Osteoblast (primary cell): Measurements from ENCODE around the gene KRTAP5-5. TPM values are rescaled to one million over a fixed set of nuclear protein-coding genes. Genes with fewer than 3 reads are reported as not detected.
"Not testable (repeated sequence)": the region's sequence is repeated elsewhere in the genome, so short reads cannot be mapped to it uniquely, and the experiment has no call there.

Experiments
- DNase-seq: peaks from one replicate; pipeline ENCODE4 v3.0.0; 2011; ENCODE audit warnings: low spot score, mixed read lengths; ENCODE audit not compliant: insufficient read length; ENCODE audit errors: missing footprints
- H2AFZ ChIP-seq: 2 replicates; pipeline ENCODE4 v1.6.0; 2011; ENCODE audit warnings: mild to moderate bottlenecking, low read length
- H3K27ac ChIP-seq: 2 replicates; pipeline ENCODE4 v1.5.1; 2011; ENCODE audit warnings: mild to moderate bottlenecking, low read depth, low read length, moderate library complexity
- H3K27me3 ChIP-seq: 2 replicates; pipeline ENCODE4 v1.6.0; 2012; ENCODE audit warnings: mild to moderate bottlenecking, control low read depth, inconsistent platforms, low read length, moderate library complexity; ENCODE audit not compliant: insufficient read depth
- H3K36me3 ChIP-seq: 2 replicates; pipeline ENCODE4 v1.5.1; 2011; ENCODE audit warnings: mild to moderate bottlenecking, low read length, control low read depth, moderate library complexity; ENCODE audit not compliant: insufficient read depth
- H3K4me1 ChIP-seq: 2 replicates; pipeline ENCODE4 v1.5.1; 2011; ENCODE audit warnings: mild to moderate bottlenecking, low read length, control low read depth, moderate library complexity; ENCODE audit not compliant: insufficient read depth
- H3K4me2 ChIP-seq: 2 replicates; pipeline ENCODE4 v1.6.0; 2011; ENCODE audit warnings: mild to moderate bottlenecking, low read length; ENCODE audit not compliant: insufficient read depth
- H3K4me3 ChIP-seq: fragments of 200-600 bp; sonication (generic); 3 replicates; pipeline ENCODE4 v1.5.1; 2012; ENCODE audit warnings: mild to moderate bottlenecking, low read length, inconsistent platforms; ENCODE audit not compliant: insufficient read depth
- H3K79me2 ChIP-seq: 2 replicates; pipeline ENCODE4 v1.6.0; 2012; ENCODE audit warnings: mild to moderate bottlenecking, low read length, control low read depth, inconsistent platforms; ENCODE audit not compliant: insufficient read depth
- H3K9me3 ChIP-seq: 2 replicates; pipeline ENCODE4 v1.5.1; 2011; ENCODE audit warnings: low read depth, low read length, control low read depth
- H4K20me1 ChIP-seq: 2 replicates; pipeline ENCODE4 v1.6.0; 2012; ENCODE audit warnings: mild to moderate bottlenecking, low read length, control low read depth; ENCODE audit not compliant: insufficient read depth
- total RNA-seq: library from RNA; depleted of rRNA; stranded (reverse); fragments of >200 nt; gene quantifications from 2 replicates; pipeline ENCODE4 v1.2.3, GENCODE V29; 2012
- TF ChIP-seq, protein P1 (sequence below): IDR thresholded peaks from 2 replicates; pipeline ENCODE4 v1.5.1; 2011; ENCODE audit warnings: mild to moderate bottlenecking, low read depth, low read length, moderate library complexity; ENCODE audit errors: extremely low read depth

Gene KRTAP5-5
- total RNA-seq, 1 donor = not detected

DNA sequence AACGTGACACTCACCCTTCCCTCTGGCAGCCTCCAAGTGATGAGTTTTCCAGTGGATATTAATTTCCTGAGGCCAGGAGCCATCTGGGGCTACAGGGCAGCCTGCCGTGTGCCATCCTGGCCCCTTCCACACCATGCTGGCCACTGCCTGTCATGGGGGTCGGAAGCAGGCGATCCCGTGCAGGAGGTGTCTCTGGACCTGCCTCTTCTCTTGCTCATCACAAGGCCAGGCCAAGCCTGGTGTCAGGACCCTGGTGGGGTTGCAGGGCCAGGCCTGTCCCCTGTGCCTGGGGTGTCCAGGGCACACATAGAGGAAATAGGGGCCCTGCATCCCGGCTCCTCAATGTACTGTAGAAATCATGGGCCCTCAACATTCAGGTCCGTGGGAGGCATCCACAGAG, 24.9 kb upstream of the KRTAP5-5 start:
- TF ChIP-seq, protein P1, sequence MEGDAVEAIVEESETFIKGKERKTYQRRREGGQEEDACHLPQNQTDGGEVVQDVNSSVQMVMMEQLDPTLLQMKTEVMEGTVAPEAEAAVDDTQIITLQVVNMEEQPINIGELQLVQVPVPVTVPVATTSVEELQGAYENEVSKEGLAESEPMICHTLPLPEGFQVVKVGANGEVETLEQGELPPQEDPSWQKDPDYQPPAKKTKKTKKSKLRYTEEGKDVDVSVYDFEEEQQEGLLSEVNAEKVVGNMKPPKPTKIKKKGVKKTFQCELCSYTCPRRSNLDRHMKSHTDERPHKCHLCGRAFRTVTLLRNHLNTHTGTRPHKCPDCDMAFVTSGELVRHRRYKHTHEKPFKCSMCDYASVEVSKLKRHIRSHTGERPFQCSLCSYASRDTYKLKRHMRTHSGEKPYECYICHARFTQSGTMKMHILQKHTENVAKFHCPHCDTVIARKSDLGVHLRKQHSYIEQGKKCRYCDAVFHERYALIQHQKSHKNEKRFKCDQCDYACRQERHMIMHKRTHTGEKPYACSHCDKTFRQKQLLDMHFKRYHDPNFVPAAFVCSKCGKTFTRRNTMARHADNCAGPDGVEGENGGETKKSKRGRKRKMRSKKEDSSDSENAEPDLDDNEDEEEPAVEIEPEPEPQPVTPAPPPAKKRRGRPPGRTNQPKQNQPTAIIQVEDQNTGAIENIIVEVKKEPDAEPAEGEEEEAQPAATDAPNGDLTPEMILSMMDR = no peak
- H3K4me2 ChIP-seq = no peak overlapping the region
- no peak overlapping the region for H3K4me3 ChIP-seq
- no peak overlapping the region for H2AFZ ChIP-seq
- no peaks in the 10 kb centered on the region for H4K20me1 ChIP-seq
- H3K27me3 ChIP-seq = peaks cover 29% of the 10 kb centered on the region
- H3K4me1 ChIP-seq = no peaks in the 10 kb centered on the region
- no peaks in the 10 kb centered on the region for H3K9me3 ChIP-seq
- no peaks in the 10 kb centered on the region for H3K79me2 ChIP-seq
- no peaks in the 10 kb centered on the region for H3K36me3 ChIP-seq
- H3K27ac ChIP-seq = no peak overlapping the region
- no peak for DNase-seq

DNA sequence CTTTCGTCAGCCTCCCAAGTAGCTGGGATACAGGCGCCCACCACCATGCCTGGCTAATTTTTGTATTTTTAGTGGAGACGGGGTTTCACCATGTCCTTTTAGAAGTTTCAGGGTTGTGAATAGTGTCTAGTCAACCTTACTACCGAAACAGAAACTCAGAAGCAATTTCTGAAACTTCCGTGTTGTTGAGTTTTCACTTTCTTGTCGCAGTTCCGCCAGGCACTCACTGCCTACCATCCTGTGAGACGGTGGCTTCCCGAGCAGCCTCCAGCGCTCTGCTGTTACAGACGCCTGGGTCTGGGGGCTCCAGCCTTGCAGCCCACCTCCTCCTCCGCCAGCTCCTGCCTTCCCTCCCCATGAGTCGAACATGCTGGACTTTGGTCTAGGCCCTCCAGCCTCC, 23.7 kb upstream of the KRTAP5-5 start:
- H3K27me3 ChIP-seq = peaks cover 23% of the 10 kb centered on the region
- not testable (repeated sequence) for DNase-seq, H2AFZ ChIP-seq, H4K20me1 ChIP-seq, H3K36me3 ChIP-seq, H3K79me2 ChIP-seq, H3K27ac ChIP-seq, H3K4me1 ChIP-seq, H3K9me3 ChIP-seq, H3K4me3 ChIP-seq, H3K4me2 ChIP-seq

DNA sequence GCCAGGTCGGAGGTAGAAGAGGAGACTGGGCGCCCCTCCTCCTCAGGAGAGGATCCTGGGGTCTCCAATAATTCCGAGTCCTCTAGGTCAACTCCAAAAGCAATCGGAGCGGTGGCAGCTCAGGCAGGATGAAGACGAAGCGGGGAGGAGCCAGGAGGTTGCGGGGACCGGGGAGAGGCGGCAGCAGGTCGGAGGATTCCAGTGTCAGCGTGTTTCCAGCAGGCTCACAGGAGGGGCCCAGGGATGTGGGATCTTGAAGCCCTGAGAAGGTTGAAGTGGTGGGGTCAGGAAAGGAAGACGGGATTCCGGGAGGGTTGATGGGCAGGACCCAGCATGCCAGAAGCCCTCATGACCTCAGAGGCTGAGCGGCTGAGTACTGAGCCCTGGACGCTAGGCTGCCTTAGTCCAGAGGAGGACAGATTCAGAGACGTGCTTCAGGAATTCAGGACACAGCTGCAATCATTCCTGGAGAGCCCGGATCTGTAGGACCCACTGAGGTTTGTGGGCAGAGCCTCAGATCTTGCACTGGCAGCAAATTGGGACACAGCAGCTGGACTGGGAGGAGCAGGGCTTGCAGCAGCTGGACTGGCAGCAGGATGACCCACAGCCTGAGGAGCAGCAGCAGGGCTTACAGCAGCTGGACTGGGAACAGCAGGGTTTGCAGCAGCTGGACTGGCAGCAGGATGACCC, 22.3 kb upstream of the KRTAP5-5 start:
- H3K36me3 ChIP-seq, H3K79me2 ChIP-seq, H3K9me3 ChIP-seq, H3K4me1 ChIP-seq, H2AFZ ChIP-seq, H3K4me3 ChIP-seq, H3K4me2 ChIP-seq, DNase-seq, H4K20me1 ChIP-seq, H3K27ac ChIP-seq: not testable (repeated sequence)
- H3K27me3 ChIP-seq = peaks cover 17% of the 10 kb centered on the region

DNA sequence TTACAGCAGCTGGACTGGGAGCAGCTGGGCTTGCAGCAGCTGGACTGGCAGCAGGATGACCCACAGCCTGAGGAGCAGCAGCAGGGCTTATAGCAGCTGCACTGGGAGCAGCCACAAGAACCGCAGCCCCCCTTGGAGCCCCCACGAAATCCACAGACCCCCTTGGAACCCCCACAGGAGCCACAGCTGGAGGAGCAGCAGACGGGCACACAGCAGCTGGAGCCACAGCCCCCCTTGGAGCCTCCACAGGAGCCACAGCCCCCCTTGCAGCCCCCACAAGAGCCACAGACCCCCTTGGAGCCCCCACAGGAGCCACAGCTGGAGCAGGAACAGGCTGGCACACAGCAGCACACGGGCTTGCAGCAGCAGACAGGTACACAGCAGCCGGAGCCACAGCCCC, 21.7 kb upstream of the KRTAP5-5 start:
- not testable (repeated sequence) for H3K4me2 ChIP-seq, H2AFZ ChIP-seq, H3K79me2 ChIP-seq, H3K36me3 ChIP-seq, H3K27ac ChIP-seq, H3K4me1 ChIP-seq, H3K9me3 ChIP-seq, DNase-seq, H3K4me3 ChIP-seq, H4K20me1 ChIP-seq
- H3K27me3 ChIP-seq = peaks cover 17% of the 10 kb centered on the region

DNA sequence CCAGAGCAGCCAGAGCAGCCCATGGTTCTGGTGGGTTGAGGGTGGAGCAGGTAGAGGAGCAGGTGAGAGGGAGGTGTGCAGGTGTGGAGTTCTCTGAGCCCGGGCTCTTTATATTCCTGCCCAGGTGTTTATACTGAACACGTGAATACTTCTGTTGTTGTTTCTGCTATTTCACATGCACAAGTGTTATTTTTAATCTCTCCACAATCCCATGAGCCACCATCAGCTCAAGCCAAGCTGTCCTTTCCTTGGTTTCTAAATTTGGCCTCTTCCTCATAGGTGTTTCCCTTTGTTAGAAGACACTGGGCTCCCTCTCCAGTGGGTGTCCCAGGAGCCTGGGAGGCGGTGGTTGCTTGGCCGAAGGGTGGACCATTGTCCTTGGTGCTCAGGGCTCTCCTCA, 21.2 kb upstream of the KRTAP5-5 start, which contains the start of gene KRTAP5-3:
TSS of gene KRTAP5-3 (minus strand) at position 101 of the 400 bp plus-strand sequence. CDS start at position 23, 78 bp downstream.
- Histone ChIP-seq H3K27me3 (peaks cover 17% of the 10 kb centered on the region), H3K4me3 (no peak within 1 kb of the TSS), H3K4me2 (no peak within 1 kb of the TSS), H3K27ac (no peak within 1 kb of the TSS), H3K4me1 (no peaks in the 10 kb centered on the region), H4K20me1 (no peaks in the 10 kb centered on the region), H3K36me3 (no peaks in the 10 kb centered on the region), H3K79me2 (no peaks in the 10 kb centered on the region), H2AFZ (no peak within 1 kb of the TSS), H3K9me3 (no peaks in the 10 kb centered on the region)
- TF ChIP-seq, protein P1 = no peak
- DNase-seq = no peak
